ENCODE data around the gene AGBL4.

DNA sequence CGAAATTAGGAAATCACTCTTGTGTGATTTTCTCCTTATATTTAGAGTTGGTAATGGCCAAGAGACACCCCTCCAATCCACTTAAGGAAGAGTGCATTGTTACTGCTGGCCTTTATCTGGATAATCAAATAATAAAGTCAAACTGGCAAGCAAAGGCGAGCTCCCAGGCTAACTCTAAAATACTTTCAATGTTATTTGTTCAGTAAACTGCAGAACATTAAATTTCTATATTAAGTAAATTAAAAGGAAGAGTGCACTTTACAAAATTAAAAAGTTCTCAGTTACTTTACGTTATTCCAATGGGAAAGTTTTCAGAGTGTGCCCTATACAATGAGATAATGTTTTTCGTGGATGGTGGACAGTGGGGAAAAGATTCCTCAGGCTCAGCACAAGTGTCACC, 684.7 kb downstream of the AGBL4 start:
- TF ChIP-seq, protein P1, sequence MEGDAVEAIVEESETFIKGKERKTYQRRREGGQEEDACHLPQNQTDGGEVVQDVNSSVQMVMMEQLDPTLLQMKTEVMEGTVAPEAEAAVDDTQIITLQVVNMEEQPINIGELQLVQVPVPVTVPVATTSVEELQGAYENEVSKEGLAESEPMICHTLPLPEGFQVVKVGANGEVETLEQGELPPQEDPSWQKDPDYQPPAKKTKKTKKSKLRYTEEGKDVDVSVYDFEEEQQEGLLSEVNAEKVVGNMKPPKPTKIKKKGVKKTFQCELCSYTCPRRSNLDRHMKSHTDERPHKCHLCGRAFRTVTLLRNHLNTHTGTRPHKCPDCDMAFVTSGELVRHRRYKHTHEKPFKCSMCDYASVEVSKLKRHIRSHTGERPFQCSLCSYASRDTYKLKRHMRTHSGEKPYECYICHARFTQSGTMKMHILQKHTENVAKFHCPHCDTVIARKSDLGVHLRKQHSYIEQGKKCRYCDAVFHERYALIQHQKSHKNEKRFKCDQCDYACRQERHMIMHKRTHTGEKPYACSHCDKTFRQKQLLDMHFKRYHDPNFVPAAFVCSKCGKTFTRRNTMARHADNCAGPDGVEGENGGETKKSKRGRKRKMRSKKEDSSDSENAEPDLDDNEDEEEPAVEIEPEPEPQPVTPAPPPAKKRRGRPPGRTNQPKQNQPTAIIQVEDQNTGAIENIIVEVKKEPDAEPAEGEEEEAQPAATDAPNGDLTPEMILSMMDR (IDR thresholded peaks at IDR 0.05 in 4 of 5, conservative IDR thresholded peaks at IDR 0.05 in 1 of 5) = no peak
- no peak for TF ChIP-seq POLR2A (IDR thresholded peaks at IDR 0.05)
